Measurements from ENCODE around the gene KCND3.

The KCND3 gene

GRCh38 chr1:111733183-111733991 lies 256.1 kb downstream of the KCND3 start:
- Histone ChIP-seq H4K20me1 (ENCODE audit: insufficient read depth, low read length) (0 out of 2 replicates have a peak, but pooled peaks cover 7% of the 10 kb centered on the region), H3K4me3 (ENCODE audit: low read length) (no peak overlapping the region), H3K27me3 (ENCODE audit: low read depth, low read length) (no peaks in the 10 kb centered on the region), H3K79me2 (ENCODE audit: low read length) (0 out of 2 replicates have a peak, but pooled peaks cover 3% of the 10 kb centered on the region), H3K4me1 (ENCODE audit: low read length) (peaks cover 7% of the 10 kb centered on the region), H3K4me2 (ENCODE audit: low read length) (no peak overlapping the region), H3K27ac (ENCODE audit: low read length) (no peak overlapping the region), H3K9ac (ENCODE audit: low read length) (no peak overlapping the region), H3K36me3 (replicated peaks; ENCODE audit: low read depth, low read length) (no peaks in the 10 kb centered on the region), H3K9me3 (ENCODE audit: insufficient read depth, low read length) (no peaks in the 10 kb centered on the region), H2AFZ (ENCODE audit: low read depth, low read length) (no peak overlapping the region)
- TF ChIP-seq CTCF (IDR thresholded peaks at IDR 0.05; ENCODE audit: low read depth, low read length) (no peak), EZH2phosphoT487 (IDR thresholded peaks at IDR 0.05; ENCODE audit: low read depth) (no peak)

GRCh38 chr1:111732718-111733117 lies 256.8 kb downstream of the KCND3 start:
- Histone ChIP-seq H3K27me3 (ENCODE audit: low read depth, low read length) (no peaks in the 10 kb centered on the region), H3K9me3 (ENCODE audit: insufficient read depth, low read length) (no peaks in the 10 kb centered on the region), H3K36me3 (replicated peaks; ENCODE audit: low read depth, low read length) (no peaks in the 10 kb centered on the region), H3K79me2 (ENCODE audit: low read length) (no peaks in the 10 kb centered on the region), H3K27ac (ENCODE audit: low read length) (no peak overlapping the region), H3K4me3 (ENCODE audit: low read length) (no peak overlapping the region), H3K4me2 (ENCODE audit: low read length) (no peak overlapping the region), H2AFZ (ENCODE audit: low read depth, low read length) (no peak overlapping the region), H4K20me1 (ENCODE audit: insufficient read depth, low read length) (0 out of 2 replicates have a peak, but pooled peaks cover 7% of the 10 kb centered on the region), H3K9ac (ENCODE audit: low read length) (no peak overlapping the region), H3K4me1 (ENCODE audit: low read length) (peaks cover 3% of the 10 kb centered on the region)
- no peak for TF ChIP-seq EZH2phosphoT487 (IDR thresholded peaks at IDR 0.05; ENCODE audit: low read depth)
- no peak for TF ChIP-seq CTCF (IDR thresholded peaks at IDR 0.05; ENCODE audit: low read depth, low read length)

- Histone ChIP-seq H3K4me2 (ENCODE audit: low read length) (no peak overlapping the region), H3K4me1 (ENCODE audit: low read length) (no peaks in the 10 kb centered on the region), H3K79me2 (ENCODE audit: low read length) (no peaks in the 10 kb centered on the region), H2AFZ (ENCODE audit: low read depth, low read length) (no peak overlapping the region), H4K20me1 (ENCODE audit: insufficient read depth, low read length) (0 out of 2 replicates have a peak, but pooled peaks cover under 1% of the 10 kb centered on the region), H3K9me3 (ENCODE audit: insufficient read depth, low read length) (no peaks in the 10 kb centered on the region), H3K4me3 (ENCODE audit: low read length) (no peak overlapping the region), H3K36me3 (replicated peaks; ENCODE audit: low read depth, low read length) (no peaks in the 10 kb centered on the region), H3K27me3 (ENCODE audit: low read depth, low read length) (no peaks in the 10 kb centered on the region), H3K9ac (ENCODE audit: low read length) (no peak overlapping the region), H3K27ac (ENCODE audit: low read length) (no peak overlapping the region)
- TF ChIP-seq CTCF (IDR thresholded peaks at IDR 0.05; ENCODE audit: low read depth, low read length) (no peak), EZH2phosphoT487 (IDR thresholded peaks at IDR 0.05; ENCODE audit: low read depth) (no peak)
These were observed 257.5 kb downstream of the KCND3 start for GRCh38 chr1:111731956-111732355.

- no peaks in the 10 kb centered on the region for H4K20me1 ChIP-seq (ENCODE audit: insufficient read depth, low read length)
- H3K4me1 ChIP-seq (ENCODE audit: low read length): no peaks in the 10 kb centered on the region
- no peaks in the 10 kb centered on the region for H3K27me3 ChIP-seq (ENCODE audit: low read depth, low read length)
- H3K4me2 ChIP-seq (ENCODE audit: low read length): no peak overlapping the region
- no peaks in the 10 kb centered on the region for H3K79me2 ChIP-seq (ENCODE audit: low read length)
- H3K9me3 ChIP-seq (ENCODE audit: insufficient read depth, low read length): no peaks in the 10 kb centered on the region
- H3K9ac ChIP-seq (ENCODE audit: low read length): no peak overlapping the region
- H3K36me3 ChIP-seq (replicated peaks; ENCODE audit: low read depth, low read length): no peaks in the 10 kb centered on the region
- H3K27ac ChIP-seq (ENCODE audit: low read length): no peak overlapping the region
- TF ChIP-seq CTCF (IDR thresholded peaks at IDR 0.05; ENCODE audit: low read depth, low read length) (no peak), EZH2phosphoT487 (IDR thresholded peaks at IDR 0.05; ENCODE audit: low read depth) (no peak)
- H2AFZ ChIP-seq (ENCODE audit: low read depth, low read length): no peak overlapping the region
- no peak overlapping the region for H3K4me3 ChIP-seq (ENCODE audit: low read length)
These were observed 258.8 kb downstream of the KCND3 start for GRCh38 chr1:111730706-111731105.
